Transverse colon (tissue), 4 donors: ENCODE measurements around the gene SARS1.

Experiments used
- CTCF ChIP-seq, 5 experiments: fragments of 200-600 bp in 3 of 5; fragments of 450-650 bp in 2 of 5; sonication (generic) in 3 of 5; IDR thresholded peaks; 1 replicate in 2 of 5; 2 replicates in 3 of 5; pipeline ENCODE4 v1.5.1; 2016 to 2017; ENCODE audit warnings: antibody characterized with exemption in 5 of 5, inconsistent platforms in 3 of 5, mild to moderate bottlenecking in 2 of 5, moderate library complexity in 1 of 5
- POLR2A ChIP-seq: fragments of 450-650 bp; IDR thresholded peaks from one replicate; pipeline ENCODE4 v1.6.1; 2016; ENCODE audit warnings: antibody characterized with exemption, mild to moderate bottlenecking, moderate library complexity
- POLR2AphosphoS5 ChIP-seq, 3 donors: sonication (generic); formaldehyde crosslinking; IDR thresholded peaks; one replicate each; pipeline ENCODE4 v1.6.1; 2016; ENCODE audit warnings: antibody characterized with exemption in 3 of 3

GRCh38 chr1:109272021-109272799 lies 58.5 kb downstream of the SARS1 start:
- TF ChIP-seq CTCF (IDR thresholded peaks at IDR 0.05) (no peak), POLR2A (no peak), POLR2AphosphoS5 (IDR thresholded peaks at IDR 0.05) (no peak)
